WTC11 (cell line): ENCODE measurements around the gene IVNS1ABP.

Source experiments
- CTCF ChIP-seq: fragments of 200-600 bp; IDR thresholded peaks from 2 replicates; pipeline ENCODE4 v1.8.0; 2022; ENCODE audit warnings: antibody characterized with exemption
- ESRRA ChIP-seq: sonication (generic); formaldehyde crosslinking; IDR thresholded peaks from 2 replicates; pipeline ENCODE4 v1.8.1; 2022; ENCODE audit warnings: mild to moderate bottlenecking, missing genetic modification reagents, borderline replicate concordance
- TF ChIP-seq, protein P1 (sequence below): sonication (generic); formaldehyde crosslinking; IDR thresholded peaks from 2 replicates; pipeline ENCODE4 v1.8.1; 2022; ENCODE audit warnings: low read depth, missing genetic modification reagents, borderline replicate concordance
- TF ChIP-seq, protein P2 (sequence below): sonication (generic); formaldehyde crosslinking; IDR thresholded peaks from 2 replicates; pipeline ENCODE4 v1.8.1; 2022; ENCODE audit warnings: missing genetic modification reagents, borderline replicate concordance

DNA sequence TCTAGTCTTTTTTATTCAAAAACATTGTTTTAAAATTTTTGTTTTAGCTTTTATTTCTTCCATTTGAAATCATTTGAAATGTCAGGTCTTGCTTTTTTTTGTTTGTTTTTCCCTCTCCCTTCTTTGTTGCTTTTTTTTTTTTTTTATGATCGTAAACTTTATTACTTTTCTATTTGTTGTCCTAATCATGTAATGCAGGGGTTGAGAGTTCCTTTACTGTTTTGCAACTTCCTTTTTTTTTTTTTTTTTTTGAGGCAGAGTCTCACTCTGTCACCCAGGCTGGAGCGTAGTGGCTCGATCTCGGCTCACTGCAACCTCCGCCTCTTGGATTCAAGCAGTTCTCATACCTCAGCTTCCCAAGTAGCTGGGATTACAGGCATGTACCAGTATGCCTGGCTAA, 24.8 kb downstream of the IVNS1ABP start:
- no peak for TF ChIP-seq ESRRA (CRISPR knock-in tag)
- no peak for TF ChIP-seq CTCF
- TF ChIP-seq, protein P1, sequence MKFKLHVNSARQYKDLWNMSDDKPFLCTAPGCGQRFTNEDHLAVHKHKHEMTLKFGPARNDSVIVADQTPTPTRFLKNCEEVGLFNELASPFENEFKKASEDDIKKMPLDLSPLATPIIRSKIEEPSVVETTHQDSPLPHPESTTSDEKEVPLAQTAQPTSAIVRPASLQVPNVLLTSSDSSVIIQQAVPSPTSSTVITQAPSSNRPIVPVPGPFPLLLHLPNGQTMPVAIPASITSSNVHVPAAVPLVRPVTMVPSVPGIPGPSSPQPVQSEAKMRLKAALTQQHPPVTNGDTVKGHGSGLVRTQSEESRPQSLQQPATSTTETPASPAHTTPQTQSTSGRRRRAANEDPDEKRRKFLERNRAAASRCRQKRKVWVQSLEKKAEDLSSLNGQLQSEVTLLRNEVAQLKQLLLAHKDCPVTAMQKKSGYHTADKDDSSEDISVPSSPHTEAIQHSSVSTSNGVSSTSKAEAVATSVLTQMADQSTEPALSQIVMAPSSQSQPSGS (CRISPR knock-in tag): no peak
- TF ChIP-seq, protein P2, sequence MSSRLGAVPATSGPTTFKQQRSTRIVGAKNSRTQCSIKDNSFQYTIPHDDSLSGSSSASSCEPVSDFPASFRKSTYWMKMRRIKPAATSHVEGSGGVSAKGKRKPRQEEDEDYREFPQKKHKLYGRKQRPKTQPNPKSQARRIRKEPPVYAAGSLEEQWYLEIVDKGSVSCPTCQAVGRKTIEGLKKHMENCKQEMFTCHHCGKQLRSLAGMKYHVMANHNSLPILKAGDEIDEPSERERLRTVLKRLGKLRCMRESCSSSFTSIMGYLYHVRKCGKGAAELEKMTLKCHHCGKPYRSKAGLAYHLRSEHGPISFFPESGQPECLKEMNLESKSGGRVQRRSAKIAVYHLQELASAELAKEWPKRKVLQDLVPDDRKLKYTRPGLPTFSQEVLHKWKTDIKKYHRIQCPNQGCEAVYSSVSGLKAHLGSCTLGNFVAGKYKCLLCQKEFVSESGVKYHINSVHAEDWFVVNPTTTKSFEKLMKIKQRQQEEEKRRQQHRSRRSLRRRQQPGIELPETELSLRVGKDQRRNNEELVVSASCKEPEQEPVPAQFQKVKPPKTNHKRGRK (CRISPR knock-in tag): no peak
